ENCODE results near the gene BICRA. TPM values are rescaled to one million over a fixed set of nuclear protein-coding genes. Genes with fewer than 3 reads are reported as not detected.

BICRA gene
- total and polyA plus RNA-seq, 2 donors from 2014 or later, result 3.2 to 14.7 TPM

GRCh38 chr19:47707135-47707925 is 98.4 kb downstream of the BICRA start:
- Histone ChIP-seq H3K36me3 (ENCODE audit: control insufficient read depth in 2 of 3, insufficient read depth in 3 of 3, low read length in 3 of 3) (no peaks in the 10 kb centered on the region), H3K27me3 (ENCODE audit: control insufficient read depth, insufficient read depth, low read length) (no peaks in the 10 kb centered on the region), H3K27ac (ENCODE audit: low read depth in 2 of 2, low read length in 2 of 2) (no peak overlapping the region), H3K9ac (ENCODE audit: low read length in 3 of 3) (no peak overlapping the region), H3K4me3 (ENCODE audit: low read length in 3 of 3) (no peak overlapping the region), H3K4me1 (ENCODE audit: control insufficient read depth in 2 of 3, insufficient read depth in 2 of 3, low read depth in 1 of 3, low read length in 3 of 3) (no peaks in the 10 kb centered on the region), H3K9me3 (ENCODE audit: control insufficient read depth in 2 of 3, insufficient read depth in 1 of 3, low read length in 3 of 3) (no peaks in the 10 kb centered on the region)
- TF ChIP-seq CTCF (IDR thresholded peaks at IDR 0.05; ENCODE audit: borderline replicate concordance, extremely low read depth, insufficient read depth), result peak; percentile 68
- intact Hi-C loops (cut with DNase I), result no loop called here
- DNase-seq (peak in 4 of 5 donors; percentile 67 to 86 (median 77)), FAIRE-seq (no peak)

GRCh38 chr19:47711652-47712242 is 102.8 kb downstream of the BICRA start:
- intact Hi-C loops (cut with DNase I), result no loop called here
- no peak for TF ChIP-seq CTCF (IDR thresholded peaks at IDR 0.05; ENCODE audit: borderline replicate concordance, extremely low read depth, insufficient read depth)
- no peaks in the 10 kb centered on the region for H3K4me1 ChIP-seq (ENCODE audit: control insufficient read depth in 2 of 3, insufficient read depth in 2 of 3, low read depth in 1 of 3, low read length in 3 of 3)
- no peak for DNase-seq
- H3K27ac ChIP-seq (ENCODE audit: low read depth in 2 of 2, low read length in 2 of 2), result no peak overlapping the region
- no peaks in the 10 kb centered on the region for H3K9me3 ChIP-seq (ENCODE audit: control insufficient read depth in 2 of 3, insufficient read depth in 1 of 3, low read length in 3 of 3)
- no peak for FAIRE-seq
- H3K36me3 ChIP-seq (ENCODE audit: control insufficient read depth in 2 of 3, insufficient read depth in 3 of 3, low read length in 3 of 3), result no peaks in the 10 kb centered on the region
- H3K9ac ChIP-seq (ENCODE audit: low read length in 3 of 3), result no peak overlapping the region
- H3K27me3 ChIP-seq (ENCODE audit: control insufficient read depth, insufficient read depth, low read length), result no peaks in the 10 kb centered on the region
- H3K4me3 ChIP-seq (ENCODE audit: low read length in 3 of 3), result no peak overlapping the region

GRCh38 chr19:47713046-47714021 is 104.4 kb downstream of the BICRA start, which contains the start of gene EHD2:
EHD2 (plus strand) TSS chr19:47713422; CDS start chr19:47716613, 3,191 bp downstream.
- Histone ChIP-seq H3K27ac (ENCODE audit: low read depth in 2 of 2, low read length in 2 of 2) (peak within 1 kb of the TSS; percentile 63 to 80), H3K36me3 (ENCODE audit: control insufficient read depth in 2 of 3, insufficient read depth in 3 of 3, low read length in 3 of 3) (no peaks in the 10 kb centered on the region), H3K9me3 (ENCODE audit: control insufficient read depth in 2 of 3, insufficient read depth in 1 of 3, low read length in 3 of 3) (no peaks in the 10 kb centered on the region), H3K9ac (ENCODE audit: low read length in 3 of 3) (peak within 1 kb of the TSS; percentile 2 to 57 (median 48)), H3K4me3 (ENCODE audit: low read length in 3 of 3) (peak within 1 kb of the TSS; percentile 37 to 77 (median 58)), H3K4me1 (ENCODE audit: control insufficient read depth in 2 of 3, insufficient read depth in 2 of 3, low read depth in 1 of 3, low read length in 3 of 3) (no peaks in the 10 kb centered on the region), H3K27me3 (ENCODE audit: control insufficient read depth, insufficient read depth, low read length) (no peaks in the 10 kb centered on the region)
- no peak for FAIRE-seq
- peak; percentile 74 for TF ChIP-seq CTCF (IDR thresholded peaks at IDR 0.05; ENCODE audit: borderline replicate concordance, extremely low read depth, insufficient read depth)
- DNase-seq, result peak in 4 of 5 donors; percentile 26 to 92 (median 58)
- intact Hi-C loops (cut with DNase I), result no loop called here
